HS-5 (cell line): ENCODE results near the gene STK10.

ENCODE experiments used
- DNase-seq: peaks from one replicate; pipeline ENCODE4 v3.0.0-alpha.2; 2012; ENCODE audit warnings: low read depth

STK10 gene

DNA sequence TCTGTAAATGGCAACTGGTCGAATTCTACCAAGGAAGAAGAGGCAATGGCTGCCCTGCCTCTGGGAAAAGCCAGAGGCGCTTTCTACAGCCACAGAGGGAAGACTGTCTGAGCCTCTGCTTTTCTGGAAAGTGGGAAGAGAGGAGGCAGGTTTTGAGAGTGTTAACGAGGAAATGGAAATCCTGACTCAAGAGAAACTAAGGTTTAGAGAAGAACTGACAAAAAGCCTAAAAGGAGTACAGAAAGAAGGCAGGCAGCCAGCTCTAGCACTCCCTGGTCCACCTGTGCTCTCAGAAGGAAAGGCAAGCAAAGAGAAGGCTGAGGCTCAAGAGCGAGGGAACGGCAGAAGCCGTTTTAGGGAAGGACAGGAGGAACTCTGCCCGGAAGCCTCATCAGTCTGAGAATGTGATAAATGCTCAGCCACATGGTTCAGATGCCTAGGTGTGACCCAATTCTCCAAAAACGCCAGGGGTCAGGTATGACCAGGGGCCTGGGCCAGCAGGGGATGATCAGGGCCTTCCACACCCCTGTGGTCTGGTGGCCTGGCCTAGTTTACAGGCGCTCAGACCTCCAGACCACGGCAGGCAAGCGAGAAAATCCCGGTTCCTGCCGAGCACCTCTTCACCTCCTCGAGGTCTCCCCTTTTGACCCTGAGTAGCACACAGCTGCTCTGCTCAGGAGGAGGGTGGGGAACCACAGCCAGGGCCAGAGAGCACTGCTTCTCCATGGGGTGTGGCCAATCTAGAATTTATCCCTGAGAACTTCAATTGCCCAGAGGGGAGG, 101.6 kb downstream of the STK10 start:
- DNase-seq = no peak

DNA sequence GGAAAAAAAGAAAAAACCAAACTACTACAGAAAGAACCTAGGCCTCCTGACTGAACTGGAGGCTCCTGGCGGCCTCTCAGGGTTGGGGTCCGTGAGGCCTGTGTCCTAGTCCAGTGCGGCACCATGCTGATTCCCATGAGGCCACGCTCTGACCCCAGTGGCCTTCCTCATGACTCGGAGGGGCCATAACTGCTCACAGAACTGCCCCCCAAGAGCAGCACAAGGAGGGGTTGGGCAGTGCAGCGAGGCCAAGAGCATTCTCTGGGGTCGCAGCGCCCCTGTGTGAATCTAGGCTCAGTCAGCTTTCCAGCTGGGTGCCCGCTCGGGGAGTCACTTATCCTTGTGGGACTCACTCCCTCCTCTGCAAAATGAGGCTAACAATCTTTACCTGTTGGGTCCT, 102.3 kb downstream of the STK10 start:
- no peak for DNase-seq

DNA sequence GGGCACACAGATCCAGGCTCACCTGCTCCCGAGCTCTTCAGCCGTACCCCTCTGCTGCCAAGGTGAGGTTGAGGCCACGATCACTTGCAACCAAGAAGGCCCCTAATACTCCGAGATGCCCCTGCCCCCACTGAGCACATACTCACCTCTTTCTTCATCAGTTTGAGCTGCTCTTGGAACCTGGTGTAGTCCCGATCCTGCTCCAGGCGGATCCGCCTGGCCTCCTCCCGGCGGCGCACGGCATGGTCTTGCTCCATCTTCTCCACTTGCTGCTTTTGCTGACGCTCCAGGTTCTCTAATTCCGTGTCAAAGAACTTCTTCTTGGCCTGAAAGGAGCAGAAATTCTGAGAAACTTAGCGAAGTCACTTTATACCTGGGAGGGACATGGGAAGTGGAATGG, 105.8 kb downstream of the STK10 start:
- DNase-seq = no peak

DNA sequence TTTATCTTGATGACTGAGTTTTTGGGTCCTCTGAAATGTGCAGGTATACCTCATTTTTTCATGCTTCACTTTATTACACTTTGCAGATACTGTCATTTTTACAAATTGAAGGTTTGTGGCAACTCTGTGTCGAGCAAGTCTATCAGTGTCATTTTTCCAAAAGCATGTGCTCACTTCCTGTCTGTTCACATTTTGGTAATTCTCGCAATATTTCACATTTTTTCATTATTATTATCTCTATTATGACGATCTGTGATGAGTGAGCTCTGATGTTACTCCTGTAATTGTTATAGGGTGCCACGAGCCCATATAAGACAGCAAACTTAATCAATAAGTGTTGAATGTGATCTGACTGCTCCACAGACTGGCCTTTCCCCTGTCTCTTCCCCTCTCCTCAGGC, 108.1 kb downstream of the STK10 start:
- DNase-seq = no peak

DNA sequence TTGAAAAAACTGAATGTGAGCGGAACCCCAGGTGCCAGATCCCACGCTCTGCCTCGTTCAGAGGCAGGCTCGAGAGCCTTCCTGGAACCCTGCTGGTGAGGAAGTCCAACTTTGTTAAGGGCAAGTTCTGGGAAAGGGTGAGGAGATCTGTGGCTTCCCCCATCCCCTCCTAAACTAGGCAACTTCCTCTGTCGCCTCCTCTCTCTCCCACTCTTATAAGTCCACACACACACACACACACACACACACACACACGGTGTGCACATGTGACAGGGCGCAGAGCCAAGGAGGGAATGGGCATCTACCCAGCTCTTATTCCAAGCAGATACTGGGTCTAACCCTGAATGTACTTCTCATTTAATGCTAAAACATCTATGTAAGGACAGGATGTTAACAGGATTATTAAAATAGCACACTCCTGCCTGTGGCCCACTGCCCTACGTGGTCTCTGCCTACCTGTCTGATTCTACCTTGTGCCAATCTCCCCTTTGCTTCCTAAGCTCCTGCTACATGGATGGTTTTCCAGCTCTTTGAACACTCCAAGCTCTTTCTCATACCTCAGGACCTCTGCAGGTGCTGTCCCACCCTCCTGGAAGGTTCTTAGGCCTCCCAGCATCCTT, 109.2 kb downstream of the STK10 start:
- DNase-seq = no peak

DNA sequence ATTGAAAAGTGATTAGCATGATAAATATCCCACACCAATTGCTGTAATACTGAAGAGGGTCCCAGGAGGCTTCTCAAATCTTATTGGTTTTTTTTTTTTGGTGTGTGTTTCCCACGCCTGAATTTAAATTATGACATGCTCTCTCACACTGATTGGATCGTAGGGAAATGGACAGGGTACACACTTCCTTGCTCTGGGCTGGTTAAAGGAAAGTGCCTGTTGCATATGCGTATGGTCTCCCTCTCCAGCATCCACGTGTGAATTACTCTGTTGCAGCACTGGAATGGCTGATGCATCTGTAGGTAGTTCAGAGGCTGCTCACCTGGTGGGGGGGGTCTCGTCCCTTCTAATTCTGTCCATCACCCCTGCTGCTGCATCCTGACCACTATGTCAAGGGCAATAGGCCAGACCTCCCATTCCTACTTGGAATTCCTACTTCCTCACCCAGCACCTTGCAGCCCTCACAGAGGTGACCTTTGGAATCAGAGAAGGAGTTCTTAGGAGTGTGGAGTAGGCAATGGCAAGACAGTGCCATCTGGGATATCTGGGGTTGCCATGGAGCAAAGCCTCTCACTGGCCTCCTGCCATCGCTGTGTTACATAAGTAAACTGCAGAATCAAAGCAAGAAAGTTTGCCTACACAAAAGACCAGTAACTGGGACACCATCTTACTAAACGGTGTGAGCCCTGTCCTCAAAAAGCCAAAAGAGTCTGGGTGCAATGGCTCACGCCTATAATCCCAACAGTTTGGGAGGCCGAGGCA, 110.2 kb downstream of the STK10 start:
- DNase-seq = no peak

DNA sequence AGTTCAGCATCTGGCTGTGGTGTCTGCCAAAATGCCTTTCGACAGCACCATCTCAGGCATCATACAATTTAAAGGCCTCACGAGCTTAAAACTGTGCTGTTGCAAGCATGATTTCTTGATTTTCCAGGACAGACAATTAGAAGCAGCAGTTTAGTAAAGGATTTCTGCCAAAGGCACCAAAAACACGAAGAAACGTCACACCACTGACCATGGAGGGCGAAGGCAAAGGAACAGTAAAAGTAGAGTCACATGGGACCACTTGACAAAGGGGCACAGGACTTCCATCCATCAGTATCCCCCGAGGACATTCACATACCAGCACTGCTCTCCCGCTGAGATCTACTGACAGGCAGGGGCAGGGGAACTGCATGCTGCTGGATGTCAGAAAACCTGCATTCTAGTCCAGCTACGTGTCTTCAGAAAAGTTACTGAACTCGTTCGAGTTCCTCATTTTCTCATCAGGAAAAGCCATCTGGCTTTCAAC, 111.2 kb downstream of the STK10 start:
- no peak for DNase-seq

DNA sequence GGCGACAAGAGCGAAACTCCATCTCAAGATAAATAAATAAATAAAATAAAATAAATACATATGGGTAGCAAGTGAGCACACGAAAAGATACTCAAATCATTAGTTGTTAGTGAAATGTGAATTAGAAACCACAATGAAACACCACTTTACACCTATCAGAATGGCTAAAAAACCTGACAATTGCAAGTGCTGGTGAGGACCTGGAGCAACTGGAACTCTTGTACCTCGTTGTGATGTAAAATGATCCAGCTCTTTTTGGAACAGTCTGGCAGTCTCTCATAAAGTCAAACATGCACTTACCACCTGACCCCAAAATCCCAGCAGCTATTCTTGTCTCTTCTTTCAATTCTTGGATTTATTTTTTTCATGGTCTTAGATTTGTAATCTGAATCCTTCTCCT, 112.4 kb downstream of the STK10 start:
- DNase-seq = no peak

DNA sequence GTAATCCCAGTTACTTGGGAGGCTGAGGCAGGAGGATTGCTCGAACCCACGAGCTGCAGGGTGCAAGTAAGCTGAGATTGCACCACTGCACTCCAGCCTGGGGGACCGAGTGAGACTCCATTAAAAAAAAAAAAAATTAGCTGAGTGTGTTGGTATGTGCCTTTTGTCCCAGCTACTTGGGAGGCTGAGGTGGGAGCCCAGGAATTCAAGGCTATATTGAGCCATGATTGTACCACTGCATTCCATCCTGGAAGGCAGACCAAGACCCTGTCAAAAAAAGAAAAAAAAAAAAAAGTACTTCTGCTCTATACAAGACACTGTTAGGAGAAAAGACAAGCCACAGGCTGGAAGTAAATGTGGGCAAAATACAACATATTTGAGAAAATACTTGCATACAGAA, 113.1 kb downstream of the STK10 start:
- no peak for DNase-seq

DNA sequence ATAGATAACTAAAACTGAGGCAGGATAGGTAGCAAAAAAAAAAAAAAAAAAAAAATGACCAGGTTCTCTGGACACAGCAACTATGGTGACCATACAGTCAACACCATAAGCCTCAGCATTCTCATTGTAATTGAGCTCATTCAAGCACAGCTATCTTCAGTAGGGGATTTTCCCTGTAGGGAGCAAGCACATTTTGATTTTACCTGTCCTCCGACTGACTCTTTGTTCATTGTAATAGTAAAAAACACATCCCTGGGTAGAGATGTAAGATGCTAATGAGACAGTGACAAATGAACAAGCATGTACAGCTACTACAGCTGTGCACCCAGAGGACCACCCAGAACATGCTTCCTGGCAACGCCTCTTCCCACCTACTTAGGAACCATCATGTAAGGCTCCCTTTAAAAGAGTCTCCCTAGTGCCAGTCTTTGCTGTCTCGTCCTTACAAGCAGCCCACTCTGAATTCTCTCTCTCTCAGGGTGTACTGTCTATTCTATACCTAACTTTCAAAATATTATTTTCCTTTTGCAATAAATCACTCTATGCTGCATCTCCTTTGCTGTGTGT, 116.6 kb downstream of the STK10 start:
- DNase-seq = no peak

DNA sequence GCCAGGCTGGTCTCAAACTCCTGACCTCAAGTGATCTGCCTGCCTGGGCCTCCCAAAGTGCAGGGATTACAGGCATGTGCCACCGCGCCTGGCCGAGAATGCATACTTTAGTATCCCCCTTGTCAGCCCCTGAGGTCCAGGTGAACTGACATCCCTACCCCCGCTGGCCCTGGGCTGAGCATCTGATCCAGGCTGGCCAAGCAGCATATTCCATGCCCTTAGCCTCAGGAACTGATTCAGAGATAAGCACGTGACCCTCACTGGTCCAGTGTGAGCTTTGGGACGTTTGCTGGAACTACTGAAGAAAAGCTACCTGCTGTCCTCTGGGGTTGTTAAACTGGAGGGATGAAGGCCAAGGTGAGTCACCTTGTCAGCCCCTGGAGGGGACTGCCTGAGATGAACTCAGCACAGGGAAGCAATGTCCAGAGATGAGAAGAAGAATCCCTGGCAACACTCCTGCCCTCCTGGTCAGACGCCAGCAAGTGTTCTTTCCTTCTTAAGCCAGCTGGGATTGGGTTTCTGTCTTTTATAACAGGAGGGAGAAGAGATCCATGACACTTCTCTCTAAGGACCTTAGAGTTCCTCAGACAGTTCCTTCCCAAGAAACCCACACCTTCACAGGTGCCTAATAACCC, 122.5 kb downstream of the STK10 start:
- DNase-seq = no peak

DNA sequence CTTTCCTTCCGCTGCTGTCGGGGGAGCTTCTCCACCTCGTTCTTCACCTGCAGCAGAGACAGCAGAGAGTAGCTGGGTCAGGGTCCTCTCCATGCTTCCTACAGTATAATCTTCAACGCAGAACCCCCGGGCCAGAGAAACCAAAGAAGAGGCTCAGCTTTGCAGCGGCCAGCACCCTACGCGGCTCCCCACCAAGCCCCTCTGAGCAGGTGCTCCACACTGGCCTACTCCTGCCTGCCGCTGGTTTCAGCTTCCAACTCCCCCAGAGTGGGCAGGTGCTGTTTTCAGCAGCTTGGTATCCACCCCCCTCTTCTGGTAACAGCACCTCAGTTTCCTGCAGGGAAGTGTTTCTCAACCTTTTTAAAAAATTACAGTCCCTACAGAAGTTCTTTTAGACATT, 123.3 kb downstream of the STK10 start:
- no peak for DNase-seq

DNA sequence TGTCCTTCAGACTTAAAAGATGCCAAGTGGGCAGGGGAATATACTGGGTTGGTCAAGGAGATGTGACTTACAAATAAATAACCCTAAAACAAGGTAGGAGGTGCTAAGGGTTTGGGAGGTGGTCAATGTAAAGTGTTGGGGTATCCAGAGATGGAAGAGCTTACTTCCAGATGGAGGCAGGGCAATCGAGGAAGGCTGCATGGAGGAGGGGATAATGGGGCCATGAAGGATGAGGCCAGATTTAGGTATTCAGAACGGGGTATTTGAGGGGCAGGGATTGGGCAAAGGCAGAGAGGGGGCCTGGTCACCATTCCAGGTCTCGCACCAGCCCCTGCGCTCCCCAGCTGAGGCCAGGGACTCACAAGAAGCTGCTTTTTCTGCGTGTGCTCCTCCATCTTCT, 123.7 kb downstream of the STK10 start:
- DNase-seq = no peak

DNA sequence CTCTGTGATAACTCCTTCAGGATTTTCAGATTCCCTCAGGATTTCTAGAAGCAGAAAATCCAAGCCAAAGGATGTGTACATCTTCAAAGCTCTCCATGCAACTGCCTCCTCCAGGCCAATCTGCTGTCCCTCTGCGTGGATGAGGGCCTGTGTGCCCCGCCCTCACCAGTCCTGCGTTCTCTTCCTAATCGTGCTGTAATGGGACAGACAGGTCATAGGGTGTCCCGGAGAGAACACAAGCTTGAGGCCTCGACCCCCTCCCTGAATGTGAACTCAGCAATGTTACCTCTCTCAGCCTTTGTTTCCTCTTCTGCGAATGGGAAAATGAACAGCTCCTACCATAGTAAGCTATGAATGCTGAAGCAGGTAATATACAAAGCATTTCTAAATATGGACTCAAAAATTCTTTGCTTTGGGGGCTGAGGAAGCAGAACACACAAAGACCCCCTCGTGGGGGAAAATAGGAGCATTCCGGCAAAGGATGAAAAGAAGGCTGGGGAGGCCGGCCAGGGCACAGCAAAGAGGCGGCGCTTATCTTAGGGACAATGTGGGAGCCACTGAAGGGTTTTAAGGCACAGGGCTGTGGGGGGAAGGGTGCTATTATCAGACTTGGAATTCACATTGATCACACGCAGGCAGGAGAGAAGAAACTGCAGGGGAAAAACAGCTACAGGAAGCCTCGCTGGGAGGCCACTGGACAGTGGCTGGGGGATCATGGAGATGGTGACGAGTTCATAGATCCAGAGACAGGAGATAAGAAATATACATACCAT, 124.4 kb downstream of the STK10 start:
- no peak for DNase-seq

DNA sequence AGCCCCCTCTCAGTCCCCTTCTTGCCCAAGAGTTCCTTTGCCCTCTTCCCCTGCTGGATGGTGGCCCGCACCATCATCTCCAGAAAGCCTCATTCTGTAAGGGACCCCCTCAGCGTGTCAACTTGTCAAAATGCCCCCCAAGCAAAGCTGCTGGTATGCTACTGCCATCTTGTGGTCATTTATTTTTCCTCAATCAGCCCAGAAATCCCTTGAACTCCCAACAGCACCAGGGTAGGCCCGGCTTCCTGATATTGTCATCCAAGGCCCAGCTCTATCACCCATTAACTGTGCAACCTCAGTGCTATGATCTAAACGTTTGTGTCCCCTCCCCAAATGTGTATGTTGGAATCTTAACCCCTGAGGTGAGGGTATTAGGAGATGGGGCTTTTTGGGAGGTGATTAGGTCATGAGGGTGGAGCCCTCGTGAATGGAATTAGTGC, 128.3 kb downstream of the STK10 start:
- DNase-seq = no peak

DNA sequence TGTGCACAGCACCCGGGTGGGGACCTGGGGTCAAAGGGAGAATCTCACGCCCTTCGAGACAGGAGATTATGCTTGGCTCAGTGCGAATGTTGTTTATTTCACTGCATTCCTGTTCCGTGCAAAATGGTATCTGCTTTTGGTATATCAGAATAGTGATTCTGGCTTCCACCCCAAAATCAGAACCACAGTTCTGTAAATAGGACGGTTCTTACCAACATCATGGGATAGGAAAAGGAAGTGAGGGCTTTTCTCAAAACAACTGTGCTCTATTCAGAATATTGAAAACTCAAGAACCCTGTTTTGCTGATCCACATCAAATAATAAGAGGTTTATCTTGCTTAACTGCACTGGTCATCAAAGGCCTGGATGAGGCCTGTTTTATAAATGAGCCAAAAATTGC, 129.9 kb downstream of the STK10 start:
- no peak for DNase-seq

DNA sequence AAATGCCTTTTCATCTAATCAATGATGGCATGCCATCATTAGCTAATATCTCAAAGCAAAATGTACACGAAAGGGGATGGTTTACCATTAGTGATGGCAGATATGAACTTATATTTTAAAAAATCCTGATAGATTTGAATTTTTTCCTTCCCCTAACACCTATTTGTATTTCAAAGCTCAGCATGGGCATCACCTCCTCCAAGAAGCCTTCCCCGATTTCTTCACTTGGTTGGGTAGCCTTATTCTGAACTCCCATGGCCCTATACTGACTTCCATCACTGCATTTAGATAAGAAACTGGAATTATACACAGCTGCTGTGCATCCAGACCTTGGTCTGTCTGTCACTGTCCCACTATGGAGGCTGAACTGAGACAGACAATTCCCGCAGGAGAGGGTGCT, 132.0 kb downstream of the STK10 start:
- no peak for DNase-seq

DNA sequence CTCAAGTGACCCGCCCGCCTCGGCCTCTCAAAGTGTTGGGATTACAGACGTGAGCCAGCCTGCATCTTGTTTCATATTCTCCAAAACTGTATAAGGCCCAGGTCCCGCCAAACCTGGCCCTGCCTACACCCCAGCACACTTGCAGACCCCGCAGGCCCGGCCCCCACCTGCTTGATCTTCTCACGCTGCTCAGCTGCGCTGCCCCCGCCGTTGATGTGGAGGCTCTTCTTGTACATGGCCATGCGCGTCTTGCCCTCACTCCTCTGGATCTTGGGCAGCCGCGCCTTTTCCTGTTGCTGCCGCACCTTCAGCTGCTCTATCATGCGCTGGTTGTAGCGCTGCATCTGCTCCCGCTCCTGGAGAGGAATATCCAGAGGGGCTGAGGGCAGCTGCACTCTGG, 132.6 kb downstream of the STK10 start:
- DNase-seq = no peak

DNA sequence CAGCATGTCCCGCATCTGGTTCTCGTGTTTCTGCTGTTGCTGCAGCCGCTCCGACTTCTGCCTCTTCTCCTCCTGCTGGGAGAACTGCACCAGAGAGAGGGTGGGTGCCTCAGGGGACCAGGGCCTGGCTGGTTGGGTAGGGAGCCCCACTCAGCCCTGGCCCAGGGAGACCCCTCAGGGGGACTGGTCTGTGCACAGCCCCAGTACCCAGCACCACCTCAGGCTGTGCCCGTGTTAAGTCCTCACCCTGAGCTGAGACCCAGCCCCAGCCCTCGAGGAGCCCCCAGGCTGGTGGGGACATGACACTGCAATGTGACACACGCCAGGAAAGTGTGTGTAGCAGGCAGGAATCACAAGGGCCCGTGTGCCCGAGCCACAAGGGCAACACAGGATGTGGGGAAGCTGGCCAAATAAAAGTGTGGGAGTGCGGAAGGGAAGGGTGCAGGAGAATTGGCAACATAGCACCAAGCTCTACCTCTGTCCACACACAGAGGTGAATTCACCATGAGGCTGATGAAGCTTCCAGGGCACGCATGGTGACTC, 133.3 kb downstream of the STK10 start:
- no peak for DNase-seq

DNA sequence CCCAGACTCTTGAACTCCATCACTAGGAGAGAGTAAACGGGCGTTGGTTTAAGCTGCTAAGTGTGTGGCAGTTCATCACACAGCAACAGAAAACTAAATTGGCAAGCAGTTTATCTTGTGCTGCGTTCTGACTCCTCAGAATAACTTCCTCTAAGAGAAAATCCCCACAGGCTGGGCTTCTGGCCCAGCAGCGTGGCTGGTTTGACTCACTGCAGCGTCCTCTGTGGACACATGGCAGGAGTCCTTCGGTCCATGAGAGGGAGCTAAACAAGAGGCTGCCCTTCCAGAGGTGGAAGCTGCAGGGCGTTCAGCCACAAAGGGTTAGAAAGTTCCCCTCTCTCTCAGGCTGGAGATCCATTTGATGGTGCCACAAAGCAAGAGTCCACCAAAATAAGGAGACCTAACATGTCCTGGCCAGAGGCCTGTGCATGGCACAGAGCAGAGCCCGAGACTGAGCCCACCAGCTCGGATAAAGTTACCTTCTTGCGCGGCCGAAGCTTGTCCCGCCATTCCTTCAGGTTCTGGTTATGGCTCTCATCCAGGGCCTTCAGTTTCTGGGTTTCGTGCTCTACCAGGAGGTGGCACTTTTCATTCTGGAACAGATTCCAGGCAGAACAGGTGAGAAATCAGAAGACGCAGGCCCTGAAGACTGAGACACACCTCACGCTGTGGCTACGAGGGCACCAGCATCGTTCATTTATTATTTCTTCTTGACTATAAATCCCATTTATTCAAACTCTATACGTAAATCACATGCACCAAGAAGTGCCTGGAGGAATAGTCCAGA, 135.4 kb downstream of the STK10 start:
- no peak for DNase-seq
